EL (cell line): ENCODE data around the gene MLXIP.
A peak's percentile ranks its signal among the peaks of the same experiment; 100 is the strongest.
"Not testable (repeated sequence)": the region's sequence is repeated elsewhere in the genome, so short reads cannot be mapped to it uniquely, and the experiment has no call there.

Experiments used
- DNase-seq: peaks from one replicate; pipeline ENCODE4 v3.0.0-alpha.2; 2016

MLXIP gene

DNA sequence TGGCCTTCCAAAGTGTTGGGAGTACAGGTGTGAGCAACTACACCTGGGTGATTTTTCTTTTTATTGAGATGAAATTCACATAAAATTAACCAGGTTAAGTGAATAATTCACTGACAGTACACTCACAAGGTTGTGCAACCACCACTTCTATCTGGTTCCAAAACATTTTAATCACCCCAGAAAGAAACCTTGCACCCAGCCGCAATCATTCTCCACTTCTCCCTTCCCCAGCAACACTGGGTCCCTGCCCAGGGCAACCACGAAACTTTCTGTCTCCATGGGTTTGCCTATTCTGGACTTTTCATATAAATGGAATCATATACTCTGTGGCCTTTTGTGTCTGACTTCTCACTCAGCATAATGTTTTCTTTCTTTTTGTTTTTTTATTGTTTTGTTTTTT lies 26.3 kb upstream of the MLXIP start:
- DNase-seq = no peak

- DNase-seq = no peak
These were observed 23.6 kb upstream of the MLXIP start for GRCh38 chr12:122054842-122055520.

GRCh38 chr12:122056406-122056805 lies 22.1 kb upstream of the MLXIP start:
- DNase-seq = not testable (repeated sequence)

GRCh38 chr12:122057007-122057735 lies 21.4 kb upstream of the MLXIP start:
- no peak for DNase-seq

DNA sequence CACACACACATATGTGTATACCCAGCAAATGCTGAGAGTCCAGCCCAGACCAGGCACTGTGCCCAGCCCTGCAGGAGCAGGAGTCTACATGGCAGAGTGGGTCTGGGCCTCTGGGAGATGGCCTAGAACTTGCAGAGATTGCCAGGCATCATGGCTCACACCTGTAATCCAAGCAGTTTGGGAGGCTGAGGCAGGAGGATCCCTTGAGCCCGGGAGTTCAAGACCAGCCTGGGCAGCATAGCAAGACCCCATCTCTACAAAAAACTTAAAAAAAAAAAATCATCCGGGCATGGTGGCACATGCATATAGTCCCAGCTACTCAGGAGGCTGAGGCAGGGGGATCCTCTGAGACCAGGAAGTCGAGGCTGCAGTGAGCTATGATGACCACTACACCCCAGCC lies 20.8 kb upstream of the MLXIP start:
- DNase-seq = no peak

DNA sequence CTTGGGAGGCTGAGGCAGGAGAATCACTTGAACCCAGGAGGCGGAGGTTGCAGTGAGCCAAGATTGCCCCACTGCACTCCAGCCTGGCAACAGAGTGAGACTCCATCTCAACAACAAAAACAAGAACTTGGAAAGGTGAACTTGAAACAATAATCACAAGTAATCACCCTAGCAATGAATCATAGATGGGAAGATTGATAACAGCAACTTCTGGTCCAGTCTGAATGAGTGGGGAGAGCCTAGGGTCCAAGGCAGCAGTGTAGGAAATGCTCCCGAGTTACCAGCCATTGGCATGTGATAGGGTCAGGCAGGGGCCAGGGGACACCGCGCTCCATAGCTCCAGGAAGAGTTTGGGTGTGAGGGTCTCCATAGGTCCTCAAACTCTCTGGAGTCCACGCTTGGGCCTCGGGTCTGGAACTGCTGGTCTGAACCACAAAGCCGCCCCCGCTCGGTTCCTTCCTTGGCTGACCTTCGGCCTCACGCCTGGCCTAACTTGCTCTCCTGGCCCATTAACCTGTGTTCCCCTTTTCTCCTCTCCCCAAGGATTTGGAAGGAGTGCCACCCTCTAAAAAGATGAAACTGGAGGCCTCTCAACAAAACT lies 19.9 kb upstream of the MLXIP start:
- DNase-seq = no peak

GRCh38 chr12:122059203-122059960 lies 19.2 kb upstream of the MLXIP start:
- no peak for DNase-seq

DNA sequence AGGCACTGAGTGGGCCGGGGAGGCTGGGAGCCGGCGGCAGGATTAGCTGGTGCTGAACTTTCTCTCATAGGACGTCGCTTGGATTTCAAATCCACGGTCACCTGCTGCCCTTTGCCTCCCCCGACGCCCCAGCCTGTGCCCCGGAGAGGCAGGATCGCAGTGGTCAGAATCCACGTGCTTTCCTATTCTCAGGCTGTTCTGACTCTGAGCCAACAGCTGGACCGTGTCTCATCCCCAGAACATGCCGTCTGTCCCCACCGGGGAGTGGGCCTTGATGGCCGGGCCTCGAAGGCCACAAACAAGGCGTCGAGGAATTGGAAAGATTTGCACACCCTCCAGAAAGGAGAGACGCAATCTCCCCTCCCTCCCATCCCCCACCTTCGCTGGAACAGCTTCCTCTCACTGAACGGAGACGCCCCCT lies 18.5 kb upstream of the MLXIP start:
- no peak for DNase-seq

GRCh38 chr12:122061253-122061652 lies 17.3 kb upstream of the MLXIP start:
- no peak for DNase-seq

GRCh38 chr12:122062832-122063693 lies 15.5 kb upstream of the MLXIP start:
- peak; percentile 88 for DNase-seq

GRCh38 chr12:122063694-122064024 lies 14.9 kb upstream of the MLXIP start:
- no peak for DNase-seq

- DNase-seq = peak; percentile 94
These were observed 14.4 kb upstream of the MLXIP start for GRCh38 chr12:122064025-122064777.

DNA sequence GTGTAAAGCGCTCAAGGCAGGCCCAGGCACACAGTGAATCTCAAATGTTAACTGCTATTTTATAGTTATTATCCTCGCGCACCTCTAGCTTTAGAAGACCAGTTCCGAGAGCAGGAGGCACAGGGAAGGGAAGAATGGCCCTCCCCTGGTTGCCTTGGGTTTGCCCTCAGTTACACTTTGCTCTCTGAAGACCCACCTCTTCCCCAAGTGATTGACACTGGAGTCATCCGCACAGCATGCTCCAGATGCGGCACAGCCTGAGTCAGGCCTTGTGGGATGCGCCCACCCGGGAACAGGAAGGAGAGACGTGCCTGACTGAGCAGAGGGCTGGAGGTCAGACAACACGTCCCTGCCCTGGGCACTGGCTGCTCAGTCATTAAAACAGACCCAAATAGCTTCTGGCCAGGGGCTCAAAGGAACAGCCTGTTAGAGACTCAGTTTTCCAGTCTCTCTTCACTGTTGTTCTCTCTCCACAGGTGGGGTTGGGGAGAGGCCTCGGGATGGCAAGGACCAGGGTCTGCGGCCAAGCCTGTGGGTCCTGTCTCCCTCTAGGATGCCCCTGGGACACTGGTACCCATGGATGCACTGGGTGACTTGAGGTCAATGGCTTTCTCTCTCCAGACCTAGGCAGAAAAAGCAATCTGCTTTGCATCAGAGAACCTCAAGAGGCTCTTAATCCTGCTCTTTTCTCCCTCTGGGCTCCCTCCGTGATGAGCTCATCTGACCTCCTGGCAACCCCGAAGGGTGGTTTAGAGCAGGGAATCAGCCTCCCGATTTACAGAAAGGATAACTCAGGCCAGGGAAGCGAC lies 13.6 kb upstream of the MLXIP start:
- peak; percentile 95 for DNase-seq

- no peak for DNase-seq
These were observed 11.0 kb upstream of the MLXIP start for GRCh38 chr12:122067548-122067947.

- no peak for DNase-seq
These were observed 10.6 kb upstream of the MLXIP start for GRCh38 chr12:122067966-122068365.

DNA sequence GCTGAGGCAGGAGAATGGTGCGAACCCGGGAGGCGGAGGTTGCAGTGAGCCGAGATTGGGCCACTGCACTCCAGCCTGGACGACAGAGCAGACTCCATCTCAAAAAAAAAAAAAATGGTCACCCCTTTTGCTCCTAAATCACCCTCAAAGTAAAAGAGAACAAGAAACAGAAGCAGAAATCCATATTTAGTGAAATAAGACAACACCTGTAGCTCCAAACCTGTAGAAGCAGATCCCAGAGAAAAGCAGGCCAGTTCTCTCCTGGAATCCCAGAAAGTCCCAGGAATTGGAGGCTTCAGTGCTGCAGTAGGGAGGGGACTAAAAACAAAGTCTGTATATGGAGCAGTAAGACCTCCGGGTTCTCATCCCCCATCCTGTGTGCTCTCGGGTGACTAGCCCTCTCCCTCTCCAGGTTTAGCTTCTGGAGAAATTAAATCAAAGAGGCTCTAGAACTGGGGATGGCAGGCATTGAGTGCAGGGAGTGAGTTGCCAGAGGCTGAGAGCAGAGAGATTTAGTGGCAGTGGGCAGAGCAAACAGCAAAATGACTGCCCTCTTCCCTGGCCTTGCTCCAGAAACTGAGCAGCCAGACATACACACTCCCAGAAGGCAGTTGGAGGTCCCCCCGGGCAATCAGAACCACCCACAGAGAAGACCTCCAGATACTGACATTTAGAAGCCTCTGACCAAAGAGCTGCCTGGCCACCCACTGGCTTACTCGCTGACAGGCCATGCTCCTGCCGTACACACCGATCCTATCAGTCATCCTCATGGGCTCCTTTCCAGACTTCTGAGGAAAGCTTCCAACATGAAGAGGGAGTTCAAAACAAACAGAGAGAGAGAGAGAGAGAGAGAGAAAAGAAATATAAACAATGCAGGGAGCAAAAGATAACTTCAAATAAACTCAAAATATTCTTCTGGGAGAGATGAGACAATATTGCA lies 6.3 kb upstream of the MLXIP start:
- DNase-seq = peak; percentile 95

- no peak for DNase-seq
These were observed 4.7 kb upstream of the MLXIP start for GRCh38 chr12:122073815-122074214.

DNA sequence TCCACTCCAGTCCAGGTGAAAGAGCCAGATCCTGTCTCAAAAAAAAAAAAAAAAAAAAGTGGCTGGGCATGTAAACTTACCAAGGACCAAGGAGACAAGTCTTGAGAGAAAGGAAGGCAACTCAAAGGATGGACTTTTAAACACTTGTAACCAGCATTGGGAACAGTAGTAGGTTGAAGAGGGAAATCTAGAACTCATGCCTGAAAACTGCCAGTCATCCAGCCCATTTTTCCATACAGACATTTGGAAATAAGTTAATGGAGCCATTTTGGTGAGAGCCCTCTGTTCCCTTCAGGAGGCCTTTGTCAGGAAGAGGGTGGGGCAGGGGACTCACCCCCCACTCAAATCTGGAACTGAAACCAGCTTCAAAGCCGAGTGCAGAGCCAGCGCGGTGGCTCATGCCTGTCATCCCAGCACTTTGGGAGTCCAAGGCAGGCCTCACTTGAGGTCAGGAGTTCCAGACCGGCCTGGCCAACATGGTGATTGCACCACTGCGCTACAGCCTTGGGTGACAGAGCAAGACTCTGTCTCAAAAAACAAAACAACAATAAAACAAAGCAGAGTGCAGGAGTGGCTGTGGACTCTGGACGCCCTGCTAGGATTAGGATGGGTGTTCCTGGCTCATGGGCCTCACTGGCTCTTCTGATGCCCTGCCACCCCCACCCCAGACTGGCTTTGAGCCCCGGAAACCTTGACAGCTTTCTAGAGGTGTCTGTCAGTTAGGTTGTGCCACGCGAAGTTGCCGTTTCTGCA lies 1.6 kb upstream of the MLXIP start:
- DNase-seq = no peak

DNA sequence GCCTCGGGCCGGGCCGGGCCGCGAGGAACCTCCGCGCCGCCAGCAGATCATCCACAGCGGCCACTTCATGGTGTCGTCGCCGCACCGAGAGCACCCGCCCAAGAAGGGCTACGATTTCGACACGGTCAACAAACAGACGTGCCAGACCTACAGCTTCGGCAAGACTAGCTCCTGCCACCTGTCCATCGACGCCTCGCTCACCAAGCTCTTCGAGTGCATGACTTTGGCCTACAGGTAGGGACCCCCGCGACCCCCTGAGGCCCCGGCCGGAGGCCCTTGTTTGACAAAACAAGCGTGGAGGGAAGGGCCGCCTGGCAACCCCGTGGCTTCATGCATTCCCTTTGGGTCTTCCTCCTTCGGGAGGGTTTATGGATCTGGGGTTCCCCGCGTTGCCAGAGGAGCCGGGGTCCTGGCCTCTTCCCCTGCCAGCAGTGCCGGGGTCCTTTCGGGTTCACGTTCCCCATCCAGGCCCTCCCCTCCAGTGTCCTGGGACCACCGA lies 526 bp downstream of the MLXIP start:
- DNase-seq = peak; percentile 30
